ENCODE measurements around the gene CCDC97.

The CCDC97 gene

DNA sequence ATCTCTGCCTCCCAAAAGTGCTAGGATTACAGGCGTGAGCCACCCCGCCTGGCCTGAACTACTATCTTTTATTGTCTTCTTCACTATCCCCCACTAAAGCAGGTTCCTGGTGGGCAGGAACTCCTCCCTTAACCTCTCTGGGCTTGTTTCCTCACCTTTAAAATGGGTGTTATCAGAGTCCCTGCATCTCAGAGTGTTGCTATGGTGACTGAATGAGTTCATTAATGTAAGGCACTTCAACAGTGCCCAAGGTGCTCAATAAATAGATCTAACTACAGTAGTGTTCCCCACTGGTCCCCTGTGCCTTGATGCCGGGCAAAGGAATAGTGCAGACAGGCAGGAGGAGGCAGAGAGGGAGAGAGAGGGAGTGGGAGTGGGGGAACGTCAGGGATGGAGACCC lies 20.5 kb downstream of the CCDC97 start:
- Histone ChIP-seq H3K9me3 (ENCODE audit: control insufficient read depth, insufficient read depth, low read depth, low read length) (no peaks in the 10 kb centered on the region), H3K36me3 (ENCODE audit: control insufficient read depth in 2 of 2, insufficient read depth in 1 of 2, low read length in 2 of 2) (peaks cover 19 to 47% of the 10 kb centered on the region in 2 experiments; a peak in 2 of 3 replicates), H3K4me3 (ENCODE audit: low read depth, low read length) (no peak overlapping the region), H3K4me1 (ENCODE audit: control insufficient read depth, insufficient read depth, low read length) (no peaks in the 10 kb centered on the region), H3K27ac (ENCODE audit: extremely low read depth, low read depth, low read length) (no peak overlapping the region)
- CTCF ChIA-PET = no interaction called here
- POLR2A ChIA-PET = interaction anchor here (1.2 kb wide), 1 partner anchor 12 kb away, joined by 9 read pairs; no protein-coding TSS in a partner anchor
- no peak for TF ChIP-seq ZNF558 (tag by site-specific recombination; IDR thresholded peaks at IDR 0.05)
- no peak for TF ChIP-seq ZNF664 (tag by site-specific recombination; IDR thresholded peaks at IDR 0.05)
- TF ChIP-seq ZNF221 (tag by site-specific recombination; IDR thresholded peaks at IDR 0.05; ENCODE audit: borderline replicate concordance) = no peak
- TF ChIP-seq, protein P1, sequence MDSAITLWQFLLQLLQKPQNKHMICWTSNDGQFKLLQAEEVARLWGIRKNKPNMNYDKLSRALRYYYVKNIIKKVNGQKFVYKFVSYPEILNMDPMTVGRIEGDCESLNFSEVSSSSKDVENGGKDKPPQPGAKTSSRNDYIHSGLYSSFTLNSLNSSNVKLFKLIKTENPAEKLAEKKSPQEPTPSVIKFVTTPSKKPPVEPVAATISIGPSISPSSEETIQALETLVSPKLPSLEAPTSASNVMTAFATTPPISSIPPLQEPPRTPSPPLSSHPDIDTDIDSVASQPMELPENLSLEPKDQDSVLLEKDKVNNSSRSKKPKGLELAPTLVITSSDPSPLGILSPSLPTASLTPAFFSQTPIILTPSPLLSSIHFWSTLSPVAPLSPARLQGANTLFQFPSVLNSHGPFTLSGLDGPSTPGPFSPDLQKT (IDR thresholded peaks at IDR 0.05; ENCODE audit: borderline replicate concordance, low read depth, low read length) = no peak

DNA sequence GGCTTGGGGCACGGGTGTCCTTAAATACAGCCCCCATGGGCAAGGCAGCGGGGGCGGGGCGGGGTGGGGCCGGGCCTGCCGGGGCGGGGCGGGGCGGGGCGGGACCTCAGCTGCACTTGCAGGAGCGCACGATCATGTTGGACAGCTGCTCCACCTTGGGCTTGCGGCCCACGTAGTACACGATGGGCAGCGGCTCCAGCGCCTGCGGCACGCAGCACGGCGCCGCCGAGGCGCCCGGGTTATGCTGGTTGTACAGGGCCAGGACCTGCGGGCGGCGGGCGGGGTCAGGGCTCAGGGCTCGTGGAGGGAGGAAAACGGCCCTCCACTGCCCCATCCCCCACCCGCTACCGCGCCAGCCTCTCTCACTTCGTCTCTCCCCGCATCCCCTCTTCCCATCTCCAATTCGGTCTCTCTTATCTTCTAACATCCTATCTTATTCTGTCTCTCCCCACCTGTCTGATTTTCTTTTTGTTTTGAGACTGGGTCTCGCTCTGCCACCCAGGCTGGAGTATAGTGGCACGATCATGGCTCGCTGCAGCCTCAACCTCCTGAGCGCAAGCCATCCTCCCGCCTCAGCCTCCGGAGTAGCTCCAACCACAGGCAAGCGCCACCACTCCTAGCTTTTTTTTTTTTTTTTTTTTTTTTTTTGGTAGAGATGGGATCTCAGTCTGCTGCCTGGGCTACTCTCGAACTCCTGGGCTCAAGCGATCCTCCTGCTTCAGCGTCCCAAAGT lies 21.1 kb downstream of the CCDC97 start:
- Histone ChIP-seq H3K4me3 (ENCODE audit: low read depth, low read length) (no peak overlapping the region), H3K27ac (ENCODE audit: extremely low read depth, low read depth, low read length) (no peak overlapping the region), H3K9me3 (ENCODE audit: control insufficient read depth, insufficient read depth, low read depth, low read length) (no peaks in the 10 kb centered on the region), H3K4me1 (ENCODE audit: control insufficient read depth, insufficient read depth, low read length) (no peaks in the 10 kb centered on the region), H3K36me3 (ENCODE audit: control insufficient read depth in 2 of 2, insufficient read depth in 1 of 2, low read length in 2 of 2) (peaks cover 22 to 47% of the 10 kb centered on the region in 2 experiments; a peak in 2 of 3 replicates)
- ChIA-PET POLR2A (no interaction called here), CTCF (no interaction called here)
- TF ChIP-seq, protein P2, sequence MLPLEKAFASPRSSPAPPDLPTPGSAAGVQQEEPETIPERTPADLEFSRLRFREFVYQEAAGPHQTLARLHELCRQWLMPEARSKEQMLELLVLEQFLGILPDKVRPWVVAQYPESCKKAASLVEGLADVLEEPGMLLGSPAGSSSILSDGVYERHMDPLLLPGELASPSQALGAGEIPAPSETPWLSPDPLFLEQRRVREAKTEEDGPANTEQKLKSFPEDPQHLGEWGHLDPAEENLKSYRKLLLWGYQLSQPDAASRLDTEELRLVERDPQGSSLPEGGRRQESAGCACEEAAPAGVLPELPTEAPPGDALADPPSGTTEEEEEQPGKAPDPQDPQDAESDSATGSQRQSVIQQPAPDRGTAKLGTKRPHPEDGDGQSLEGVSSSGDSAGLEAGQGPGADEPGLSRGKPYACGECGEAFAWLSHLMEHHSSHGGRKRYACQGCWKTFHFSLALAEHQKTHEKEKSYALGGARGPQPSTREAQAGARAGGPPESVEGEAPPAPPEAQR (tag by site-specific recombination; IDR thresholded peaks at IDR 0.05) = no peak
- TF ChIP-seq, protein P3, sequence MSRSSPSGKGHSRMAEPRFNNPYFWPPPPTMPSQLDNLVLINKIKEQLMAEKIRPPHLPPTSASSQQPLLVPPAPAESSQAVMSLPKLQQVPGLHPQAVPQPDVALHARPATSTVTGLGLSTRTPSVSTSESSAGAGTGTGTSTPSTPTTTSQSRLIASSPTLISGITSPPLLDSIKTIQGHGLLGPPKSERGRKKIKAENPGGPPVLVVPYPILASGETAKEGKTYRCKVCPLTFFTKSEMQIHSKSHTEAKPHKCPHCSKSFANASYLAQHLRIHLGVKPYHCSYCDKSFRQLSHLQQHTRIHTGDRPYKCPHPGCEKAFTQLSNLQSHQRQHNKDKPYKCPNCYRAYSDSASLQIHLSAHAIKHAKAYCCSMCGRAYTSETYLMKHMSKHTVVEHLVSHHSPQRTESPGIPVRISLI (tag by site-specific recombination; IDR thresholded peaks at IDR 0.05) = peak; percentile 64; the same call in 1 of the 2 replicates
- TF ChIP-seq, protein P4, sequence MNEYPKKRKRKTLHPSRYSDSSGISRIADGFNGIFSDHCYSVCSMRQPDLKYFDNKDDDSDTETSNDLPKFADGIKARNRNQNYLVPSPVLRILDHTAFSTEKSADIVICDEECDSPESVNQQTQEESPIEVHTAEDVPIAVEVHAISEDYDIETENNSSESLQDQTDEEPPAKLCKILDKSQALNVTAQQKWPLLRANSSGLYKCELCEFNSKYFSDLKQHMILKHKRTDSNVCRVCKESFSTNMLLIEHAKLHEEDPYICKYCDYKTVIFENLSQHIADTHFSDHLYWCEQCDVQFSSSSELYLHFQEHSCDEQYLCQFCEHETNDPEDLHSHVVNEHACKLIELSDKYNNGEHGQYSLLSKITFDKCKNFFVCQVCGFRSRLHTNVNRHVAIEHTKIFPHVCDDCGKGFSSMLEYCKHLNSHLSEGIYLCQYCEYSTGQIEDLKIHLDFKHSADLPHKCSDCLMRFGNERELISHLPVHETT (tag by site-specific recombination; IDR thresholded peaks at IDR 0.05) = no peak
- no peak for TF ChIP-seq ZBTB1 (tag by site-specific recombination; IDR thresholded peaks at IDR 0.05)
- 0 out of 2 replicates have a peak, but pooled peaks have one; percentile 27 for TF ChIP-seq KLF1 (tag by site-specific recombination; IDR thresholded peaks at IDR 0.05)

DNA sequence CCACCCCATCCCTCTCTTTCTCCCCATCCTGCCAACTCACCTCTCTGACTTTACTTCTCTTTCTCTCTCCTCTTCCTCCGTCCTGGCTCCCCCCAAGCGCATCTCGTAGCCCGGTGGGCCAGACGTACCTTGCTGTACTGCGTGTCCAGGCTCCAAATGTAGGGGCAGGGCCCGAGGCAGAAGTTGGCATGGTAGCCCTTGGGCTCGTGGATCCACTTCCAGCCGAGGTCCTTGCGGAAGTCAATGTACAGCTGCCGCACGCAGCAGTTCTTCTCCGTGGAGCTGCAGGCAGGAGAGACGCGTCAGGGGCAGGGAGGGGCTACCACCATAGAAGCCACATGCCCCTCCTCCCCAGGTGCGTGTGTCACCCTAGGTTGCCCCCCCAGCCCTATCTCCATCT lies 22.0 kb downstream of the CCDC97 start:
- Histone ChIP-seq H3K36me3 (ENCODE audit: control insufficient read depth in 2 of 2, insufficient read depth in 1 of 2, low read length in 2 of 2) (peaks cover 29 to 47% of the 10 kb centered on the region in 2 experiments), H3K9me3 (ENCODE audit: control insufficient read depth, insufficient read depth, low read depth, low read length) (no peaks in the 10 kb centered on the region), H3K4me3 (ENCODE audit: low read depth, low read length) (no peak overlapping the region), H3K27ac (ENCODE audit: extremely low read depth, low read depth, low read length) (no peak overlapping the region), H3K4me1 (ENCODE audit: control insufficient read depth, insufficient read depth, low read length) (no peaks in the 10 kb centered on the region)
- ChIA-PET CTCF (interaction anchor here (0.9 to 1.6 kb wide), 3 partner anchors 10 to 23 kb away, joined by 3 read pairs; partner anchors contain the start of gene TGFB1), POLR2A (interaction anchor here (1.3 kb wide), 1 partner anchor 15 kb away, joined by 3 read pairs; no protein-coding TSS in a partner anchor)
- TF ChIP-seq ZNF292 (tag by site-specific recombination; IDR thresholded peaks at IDR 0.05; ENCODE audit: borderline replicate concordance, low read depth) (no peak), MZF1 (tag by site-specific recombination; IDR thresholded peaks at IDR 0.05; ENCODE audit: borderline replicate concordance) (no peak), KLF8 (tag by site-specific recombination; IDR thresholded peaks at IDR 0.05) (no peak), ZNF202 (tag by site-specific recombination; IDR thresholded peaks at IDR 0.05; ENCODE audit: borderline replicate concordance) (no peak), KLF1 (tag by site-specific recombination; IDR thresholded peaks at IDR 0.05) (no peak), ZNF16 (tag by site-specific recombination; IDR thresholded peaks at IDR 0.05; ENCODE audit: low read depth) (no peak), ZNF24 (tag by site-specific recombination; IDR thresholded peaks at IDR 0.05) (no peak), ZBTB48 (tag by site-specific recombination; IDR thresholded peaks at IDR 0.05) (no peak), FEZF1 (tag by site-specific recombination; IDR thresholded peaks at IDR 0.05) (no peak), ZBTB1 (tag by site-specific recombination; IDR thresholded peaks at IDR 0.05) (no peak), OSR2 (tag by site-specific recombination; IDR thresholded peaks at IDR 0.05) (no peak), BCL11A (tag by site-specific recombination; IDR thresholded peaks at IDR 0.05; ENCODE audit: low read depth) (no peak)
- TF ChIP-seq, protein P5, sequence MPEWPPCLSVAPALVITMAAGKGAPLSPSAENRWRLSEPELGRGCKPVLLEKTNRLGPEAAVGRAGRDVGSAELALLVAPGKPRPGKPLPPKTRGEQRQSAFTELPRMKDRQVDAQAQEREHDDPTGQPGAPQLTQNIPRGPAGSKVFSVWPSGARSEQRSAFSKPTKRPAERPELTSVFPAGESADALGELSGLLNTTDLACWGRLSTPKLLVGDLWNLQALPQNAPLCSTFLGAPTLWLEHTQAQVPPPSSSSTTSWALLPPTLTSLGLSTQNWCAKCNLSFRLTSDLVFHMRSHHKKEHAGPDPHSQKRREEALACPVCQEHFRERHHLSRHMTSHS (tag by site-specific recombination; IDR thresholded peaks at IDR 0.05) = no peak
- TF ChIP-seq, protein P3 (tag by site-specific recombination; IDR thresholded peaks at IDR 0.05) = no peak
